HEK293 (cell line): ENCODE results near the gene INPP5A.

ENCODE experiments used
- CTCF ChIA-PET: fragments of 350-600 bp; formaldehyde crosslinking; extraction: SDS; loops from one replicate; lab custom pipeline; 2021; ENCODE audit warnings: antibody characterized with exemption; lab: Yijun Ruan, JAX
- POLR2A ChIA-PET: fragments of 300-600 bp; formaldehyde crosslinking; extraction: SDS; loops from one replicate; lab custom pipeline; 2020; ENCODE audit warnings: antibody characterized with exemption, inconsistent platforms; lab: Yijun Ruan, JAX
- H3K27ac ChIP-seq: fragments of 200-500 bp; sonication (Bioruptor generic); 2 replicates; pipeline ENCODE4 v1.5.1; 2014; ENCODE audit warnings: low read depth, low read length, control low read depth, inconsistent platforms; ENCODE audit errors: extremely low read depth
- H3K36me3 ChIP-seq, 2 experiments: fragments of 200-500 bp in 1 of 2; sonication (Bioruptor generic) in 1 of 2; 1 replicate in 1 of 2; 2 replicates in 1 of 2; pipeline ENCODE4 v1.5.1; 2014 to 2017; ENCODE audit warnings: inconsistent platforms in 2 of 2, low read length in 2 of 2; ENCODE audit not compliant: control insufficient read depth in 2 of 2, insufficient read depth in 1 of 2
- H3K4me1 ChIP-seq: fragments of 200-500 bp; sonication (Bioruptor generic); 2 replicates; pipeline ENCODE4 v1.5.1; 2014; ENCODE audit warnings: mild to moderate bottlenecking, low read length, inconsistent platforms; ENCODE audit not compliant: control insufficient read depth, insufficient read depth
- H3K4me3 ChIP-seq: 2 replicates; pipeline ENCODE4 v1.5.1; 2011; ENCODE audit warnings: low read depth, mild to moderate bottlenecking, control low read depth, low read length, moderate library complexity
- H3K9me3 ChIP-seq: fragments of 200-500 bp; sonication (Bioruptor generic); 2 replicates; pipeline ENCODE4 v1.5.1; 2014; ENCODE audit warnings: low read depth, low read length, inconsistent platforms; ENCODE audit not compliant: control insufficient read depth, insufficient read depth
- BCL11B ChIP-seq: fragments of 450-650 bp; formaldehyde crosslinking; IDR thresholded peaks from 2 replicates; pipeline ENCODE4 v1.5.1; 2016; ENCODE audit warnings: low read depth, missing biosample characterization, missing genetic modification characterization
- GLIS1 ChIP-seq: fragments of 450-650 bp; formaldehyde crosslinking; IDR thresholded peaks from 2 replicates; pipeline ENCODE4 v1.5.1; 2016; ENCODE audit warnings: missing biosample characterization, missing genetic modification characterization
- HOXC10 ChIP-seq: sonication (generic); formaldehyde crosslinking; IDR thresholded peaks from 2 replicates; pipeline ENCODE4 v1.8.1; 2023; ENCODE audit warnings: mild to moderate bottlenecking, missing genetic modification reagents
- IKZF3 ChIP-seq: fragments of 450-650 bp; IDR thresholded peaks from 2 replicates; pipeline ENCODE4 v1.5.0; 2018; ENCODE audit warnings: missing biosample characterization, mild to moderate bottlenecking, missing genetic modification characterization, moderate library complexity
- ZBTB8A ChIP-seq: fragments of 450-650 bp; formaldehyde crosslinking; IDR thresholded peaks from 2 replicates; pipeline ENCODE4 v1.5.1; 2016; ENCODE audit warnings: missing biosample characterization, missing genetic modification characterization
- ZFHX2 ChIP-seq: fragments of 450-650 bp; formaldehyde crosslinking; conservative IDR thresholded peaks from 2 replicates; pipeline ENCODE4 v1.5.1; 2016; ENCODE audit warnings: missing biosample characterization, missing genetic modification characterization
- ZFP41 ChIP-seq: fragments of 450-650 bp; formaldehyde crosslinking; IDR thresholded peaks from 2 replicates; pipeline ENCODE4 v1.5.1; 2016; ENCODE audit warnings: missing biosample characterization, missing genetic modification characterization, borderline replicate concordance
- ZNF140 ChIP-seq: fragments of 450-650 bp; formaldehyde crosslinking; IDR thresholded peaks from 2 replicates; pipeline ENCODE4 v1.5.1; 2016; ENCODE audit warnings: missing biosample characterization, missing genetic modification characterization
- ZNF155 ChIP-seq: fragments of 450-650 bp; formaldehyde crosslinking; IDR thresholded peaks from 2 replicates; pipeline ENCODE4 v1.5.1; 2016; ENCODE audit warnings: missing biosample characterization, missing genetic modification characterization
- ZNF175 ChIP-seq: fragments of 450-650 bp; formaldehyde crosslinking; IDR thresholded peaks from 2 replicates; pipeline ENCODE4 v1.5.1; 2016; ENCODE audit warnings: missing biosample characterization, missing genetic modification characterization
- ZNF221 ChIP-seq: fragments of 450-650 bp; formaldehyde crosslinking; IDR thresholded peaks from 2 replicates; pipeline ENCODE4 v1.5.1; 2017; ENCODE audit warnings: missing biosample characterization, missing genetic modification characterization, borderline replicate concordance
- ZNF311 ChIP-seq: fragments of 450-650 bp; formaldehyde crosslinking; IDR thresholded peaks from 2 replicates; pipeline ENCODE4 v1.5.1; 2017; ENCODE audit warnings: missing biosample characterization, missing genetic modification characterization, borderline replicate concordance
- ZNF350 ChIP-seq: fragments of 450-650 bp; formaldehyde crosslinking; IDR thresholded peaks from 2 replicates; pipeline ENCODE4 v1.5.0; 2017; ENCODE audit warnings: missing biosample characterization, mild to moderate bottlenecking, missing genetic modification characterization
- ZNF37A ChIP-seq: fragments of 450-650 bp; IDR thresholded peaks from 2 replicates; pipeline ENCODE4 v1.5.1; 2018; ENCODE audit warnings: missing biosample characterization, missing genetic modification characterization
- ZNF423 ChIP-seq: fragments of 450-650 bp; formaldehyde crosslinking; IDR thresholded peaks from 2 replicates; pipeline ENCODE4 v1.5.1; 2016; ENCODE audit warnings: missing biosample characterization, missing genetic modification characterization
- ZNF48 ChIP-seq: fragments of 450-650 bp; formaldehyde crosslinking; IDR thresholded peaks from 2 replicates; pipeline ENCODE4 v1.5.1; 2016; ENCODE audit warnings: missing biosample characterization, missing genetic modification characterization
- ZNF510 ChIP-seq: fragments of 450-650 bp; formaldehyde crosslinking; IDR thresholded peaks from 2 replicates; pipeline ENCODE4 v1.5.1; 2018; ENCODE audit warnings: mild to moderate bottlenecking, missing genetic modification characterization, missing biosample characterization; ENCODE audit not compliant: insufficient replicate concordance
- ZNF558 ChIP-seq: fragments of 450-650 bp; formaldehyde crosslinking; IDR thresholded peaks from 2 replicates; pipeline ENCODE4 v1.5.1; 2016; ENCODE audit warnings: missing biosample characterization, missing genetic modification characterization
- TF ChIP-seq, protein P1 (sequence below): fragments of 450-650 bp; formaldehyde crosslinking; IDR thresholded peaks from 2 replicates; pipeline ENCODE4 v1.5.1; 2016; ENCODE audit warnings: missing biosample characterization, missing genetic modification characterization
- TF ChIP-seq, protein P2 (sequence below): fragments of 450-650 bp; formaldehyde crosslinking; IDR thresholded peaks from 2 replicates; pipeline ENCODE4 v1.5.1; 2016; ENCODE audit warnings: missing biosample characterization, missing genetic modification characterization
- TF ChIP-seq, protein P3 (sequence below): fragments of 450-650 bp; formaldehyde crosslinking; IDR thresholded peaks from 2 replicates; pipeline ENCODE4 v1.5.1; 2016; ENCODE audit warnings: missing biosample characterization, missing genetic modification characterization

INPP5A gene

DNA sequence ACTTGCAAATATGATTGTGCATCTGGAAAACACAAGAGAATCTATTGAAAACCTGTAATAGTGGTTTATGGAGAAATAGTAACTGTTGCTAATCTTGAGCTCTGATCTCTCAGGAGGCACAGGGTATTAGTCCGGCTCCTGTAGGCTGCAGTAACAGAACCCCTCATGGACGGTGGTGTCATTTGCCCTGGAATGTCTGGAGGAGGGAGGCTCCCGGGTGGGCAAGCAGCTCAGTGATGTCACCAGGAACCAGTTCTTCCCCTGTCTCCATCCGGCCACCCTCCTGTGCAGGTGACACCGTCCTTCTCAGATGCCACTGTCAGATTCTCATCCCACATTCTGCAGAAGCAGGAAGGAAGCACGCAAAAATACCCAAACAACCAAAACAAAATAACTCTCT lies 29.3 kb downstream of the INPP5A start (continued):
- TF ChIP-seq ZNF221 (tag by site-specific recombination) (no peak), ZNF350 (no peak), BCL11B (tag by site-specific recombination) (no peak), ZNF311 (tag by site-specific recombination) (no peak), ZNF510 (tag by site-specific recombination) (no peak), GLIS1 (peak; percentile 55; the same call in 1 of the 2 replicates), IKZF3 (0 out of 2 replicates have a peak, but pooled peaks have one; percentile 28), ZFP41 (no peak), ZNF175 (tag by site-specific recombination) (no peak), ZFHX2 (peak; percentile 30; the same call in 1 of the 2 replicates), ZNF37A (tag by site-specific recombination) (no peak), ZNF423 (tag by site-specific recombination) (no peak), ZNF155 (tag by site-specific recombination) (no peak), ZNF48 (tag by site-specific recombination) (no peak)
- TF ChIP-seq, protein P1, sequence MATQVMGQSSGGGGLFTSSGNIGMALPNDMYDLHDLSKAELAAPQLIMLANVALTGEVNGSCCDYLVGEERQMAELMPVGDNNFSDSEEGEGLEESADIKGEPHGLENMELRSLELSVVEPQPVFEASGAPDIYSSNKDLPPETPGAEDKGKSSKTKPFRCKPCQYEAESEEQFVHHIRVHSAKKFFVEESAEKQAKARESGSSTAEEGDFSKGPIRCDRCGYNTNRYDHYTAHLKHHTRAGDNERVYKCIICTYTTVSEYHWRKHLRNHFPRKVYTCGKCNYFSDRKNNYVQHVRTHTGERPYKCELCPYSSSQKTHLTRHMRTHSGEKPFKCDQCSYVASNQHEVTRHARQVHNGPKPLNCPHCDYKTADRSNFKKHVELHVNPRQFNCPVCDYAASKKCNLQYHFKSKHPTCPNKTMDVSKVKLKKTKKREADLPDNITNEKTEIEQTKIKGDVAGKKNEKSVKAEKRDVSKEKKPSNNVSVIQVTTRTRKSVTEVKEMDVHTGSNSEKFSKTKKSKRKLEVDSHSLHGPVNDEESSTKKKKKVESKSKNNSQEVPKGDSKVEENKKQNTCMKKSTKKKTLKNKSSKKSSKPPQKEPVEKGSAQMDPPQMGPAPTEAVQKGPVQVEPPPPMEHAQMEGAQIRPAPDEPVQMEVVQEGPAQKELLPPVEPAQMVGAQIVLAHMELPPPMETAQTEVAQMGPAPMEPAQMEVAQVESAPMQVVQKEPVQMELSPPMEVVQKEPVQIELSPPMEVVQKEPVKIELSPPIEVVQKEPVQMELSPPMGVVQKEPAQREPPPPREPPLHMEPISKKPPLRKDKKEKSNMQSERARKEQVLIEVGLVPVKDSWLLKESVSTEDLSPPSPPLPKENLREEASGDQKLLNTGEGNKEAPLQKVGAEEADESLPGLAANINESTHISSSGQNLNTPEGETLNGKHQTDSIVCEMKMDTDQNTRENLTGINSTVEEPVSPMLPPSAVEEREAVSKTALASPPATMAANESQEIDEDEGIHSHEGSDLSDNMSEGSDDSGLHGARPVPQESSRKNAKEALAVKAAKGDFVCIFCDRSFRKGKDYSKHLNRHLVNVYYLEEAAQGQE = no peak
- TF ChIP-seq, protein P2, sequence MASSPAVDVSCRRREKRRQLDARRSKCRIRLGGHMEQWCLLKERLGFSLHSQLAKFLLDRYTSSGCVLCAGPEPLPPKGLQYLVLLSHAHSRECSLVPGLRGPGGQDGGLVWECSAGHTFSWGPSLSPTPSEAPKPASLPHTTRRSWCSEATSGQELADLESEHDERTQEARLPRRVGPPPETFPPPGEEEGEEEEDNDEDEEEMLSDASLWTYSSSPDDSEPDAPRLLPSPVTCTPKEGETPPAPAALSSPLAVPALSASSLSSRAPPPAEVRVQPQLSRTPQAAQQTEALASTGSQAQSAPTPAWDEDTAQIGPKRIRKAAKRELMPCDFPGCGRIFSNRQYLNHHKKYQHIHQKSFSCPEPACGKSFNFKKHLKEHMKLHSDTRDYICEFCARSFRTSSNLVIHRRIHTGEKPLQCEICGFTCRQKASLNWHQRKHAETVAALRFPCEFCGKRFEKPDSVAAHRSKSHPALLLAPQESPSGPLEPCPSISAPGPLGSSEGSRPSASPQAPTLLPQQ (tag by site-specific recombination) = no peak
- TF ChIP-seq, protein P3, sequence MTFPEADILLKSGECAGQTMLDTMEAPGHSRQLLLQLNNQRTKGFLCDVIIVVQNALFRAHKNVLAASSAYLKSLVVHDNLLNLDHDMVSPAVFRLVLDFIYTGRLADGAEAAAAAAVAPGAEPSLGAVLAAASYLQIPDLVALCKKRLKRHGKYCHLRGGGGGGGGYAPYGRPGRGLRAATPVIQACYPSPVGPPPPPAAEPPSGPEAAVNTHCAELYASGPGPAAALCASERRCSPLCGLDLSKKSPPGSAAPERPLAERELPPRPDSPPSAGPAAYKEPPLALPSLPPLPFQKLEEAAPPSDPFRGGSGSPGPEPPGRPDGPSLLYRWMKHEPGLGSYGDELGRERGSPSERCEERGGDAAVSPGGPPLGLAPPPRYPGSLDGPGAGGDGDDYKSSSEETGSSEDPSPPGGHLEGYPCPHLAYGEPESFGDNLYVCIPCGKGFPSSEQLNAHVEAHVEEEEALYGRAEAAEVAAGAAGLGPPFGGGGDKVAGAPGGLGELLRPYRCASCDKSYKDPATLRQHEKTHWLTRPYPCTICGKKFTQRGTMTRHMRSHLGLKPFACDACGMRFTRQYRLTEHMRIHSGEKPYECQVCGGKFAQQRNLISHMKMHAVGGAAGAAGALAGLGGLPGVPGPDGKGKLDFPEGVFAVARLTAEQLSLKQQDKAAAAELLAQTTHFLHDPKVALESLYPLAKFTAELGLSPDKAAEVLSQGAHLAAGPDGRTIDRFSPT (tag by site-specific recombination) = no peak
- TF ChIP-seq, all 188 proteins: peak for 8

DNA sequence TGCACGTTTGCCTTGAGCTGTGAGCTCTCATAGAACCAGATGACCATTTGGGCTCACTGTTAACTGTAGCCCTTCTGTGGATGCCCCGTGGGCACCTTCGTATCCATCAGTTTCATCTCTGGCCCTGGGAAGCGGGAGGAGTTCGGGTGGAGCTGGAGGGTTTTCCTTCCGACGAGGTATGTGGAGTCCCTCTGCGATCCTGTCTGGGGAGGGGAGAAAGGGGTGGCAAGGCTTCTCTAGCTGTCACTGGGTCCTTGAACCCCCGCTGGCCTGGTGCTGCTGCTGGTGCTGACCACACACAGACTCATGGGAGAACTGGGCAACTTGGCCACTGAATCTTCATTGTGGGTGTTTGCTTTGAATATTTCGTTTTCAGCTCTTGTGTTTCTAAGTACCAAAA lies 32.7 kb downstream of the INPP5A start:
- TF ChIP-seq HOXC10 (CRISPR knock-in tag) (no peak), ZNF140 (no peak), ZBTB8A (peak; percentile 32; the same call in 1 of the 2 replicates), ZNF558 (no peak)
- Histone ChIP-seq H3K4me3 (no peak overlapping the region), H3K4me1 (peaks cover 14% of the 10 kb centered on the region), H3K27ac (no peak overlapping the region), H3K36me3 (no peaks in the 10 kb centered on the region), H3K9me3 (no peaks in the 10 kb centered on the region)
- CTCF ChIA-PET = interaction anchor here (0.7 kb wide), 1 partner anchor 15 kb away, joined by 3 read pairs; no protein-coding TSS in a partner anchor
- POLR2A ChIA-PET = no interaction called here
